Astrocyte (in vitro differentiated cells and primary cell): ENCODE results near the gene WDR64. TPM values are rescaled to one million over a fixed set of nuclear protein-coding genes. Genes with fewer than 3 reads are reported as not detected.

Source experiments
- DNase-seq: peaks from one replicate; pipeline ENCODE4 v3.0.0-alpha.2; 2010; ENCODE audit warnings: low read depth
- FAIRE-seq: peaks from 2 replicates; lab custom pipeline; 2011; peaks lifted over from hg19 to GRCh38; lab: Jason Lieb, UNC
- H2AFZ ChIP-seq: 2 replicates; pipeline ENCODE4 v1.6.0; 2012; ENCODE audit warnings: low read depth, low read length, inconsistent platforms
- H3K27ac ChIP-seq: 2 replicates; pipeline ENCODE4 v1.5.1; 2011; ENCODE audit warnings: low read depth, low read length, inconsistent platforms
- H3K27me3 ChIP-seq: 2 replicates; pipeline ENCODE4 v1.6.0; 2011; ENCODE audit warnings: low read length, inconsistent platforms; ENCODE audit not compliant: insufficient read depth
- H3K36me3 ChIP-seq: 2 replicates; pipeline ENCODE4 v1.5.1; 2011; ENCODE audit warnings: low read length, inconsistent platforms; ENCODE audit not compliant: insufficient read depth
- H3K4me1 ChIP-seq: 2 replicates; pipeline ENCODE4 v1.5.1; 2011; ENCODE audit warnings: low read length, inconsistent platforms; ENCODE audit not compliant: insufficient read depth
- H3K4me2 ChIP-seq: 2 replicates; pipeline ENCODE4 v1.6.0; 2012; ENCODE audit warnings: low read length, inconsistent platforms
- H3K4me3 ChIP-seq: 2 replicates; pipeline ENCODE4 v1.5.1; 2011; ENCODE audit warnings: low read depth, mild to moderate bottlenecking, low read length, inconsistent platforms; ENCODE audit not compliant: insufficient read depth
- H3K79me2 ChIP-seq: 2 replicates; pipeline ENCODE4 v1.6.0; 2012; ENCODE audit warnings: mild to moderate bottlenecking, low read length, inconsistent platforms; ENCODE audit not compliant: insufficient read depth
- H3K9ac ChIP-seq: 2 replicates; pipeline ENCODE4 v1.6.0; 2012; ENCODE audit warnings: mild to moderate bottlenecking, low read length, inconsistent platforms
- H3K9me3 ChIP-seq: 2 replicates; pipeline ENCODE4 v1.5.1; 2012; ENCODE audit warnings: low read depth, mild to moderate bottlenecking, low read length, inconsistent platforms; ENCODE audit not compliant: insufficient read depth
- H4K20me1 ChIP-seq: 2 replicates; pipeline ENCODE4 v1.6.0; 2012; ENCODE audit warnings: low read length, inconsistent platforms; ENCODE audit not compliant: insufficient read depth
- H3K27ac Mint-ChIP-seq: one replicate; pipeline ENCODE4 v1.8.0; 2021; ENCODE audit warnings: mild to moderate bottlenecking, mixed read lengths; ENCODE audit not compliant: unreplicated experiment
- H3K27me3 Mint-ChIP-seq: one replicate; pipeline ENCODE4 v1.8.0; 2021; ENCODE audit warnings: low read depth, mixed read lengths; ENCODE audit not compliant: unreplicated experiment
- H3K36me3 Mint-ChIP-seq: one replicate; pipeline ENCODE4 v1.8.0; 2021; ENCODE audit warnings: low read depth, mixed read lengths; ENCODE audit not compliant: unreplicated experiment
- H3K4me1 Mint-ChIP-seq: one replicate; pipeline ENCODE4 v1.8.0; 2021; ENCODE audit warnings: low read depth, mixed read lengths; ENCODE audit not compliant: unreplicated experiment
- H3K4me3 Mint-ChIP-seq: one replicate; pipeline ENCODE4 v1.8.0; 2021; ENCODE audit warnings: mild to moderate bottlenecking, moderate library complexity, mixed read lengths; ENCODE audit not compliant: unreplicated experiment
- H3K9me3 Mint-ChIP-seq: one replicate; pipeline ENCODE4 v1.8.0; 2021; ENCODE audit warnings: mild to moderate bottlenecking, mixed read lengths; ENCODE audit not compliant: unreplicated experiment
- EZH2 ChIP-seq: IDR thresholded peaks from 2 replicates; pipeline ENCODE4 v1.6.1; 2012; ENCODE audit warnings: mild to moderate bottlenecking, low read length, inconsistent platforms; ENCODE audit not compliant: insufficient read depth
- total RNA-seq: library from RNA; stranded (reverse); gene quantifications from 2 replicates; pipeline ENCODE4 v1.2.1, GENCODE V29; 2021
- TF ChIP-seq, protein P1 (sequence below): IDR thresholded peaks from 2 replicates; pipeline ENCODE4 v1.5.1; 2011; ENCODE audit warnings: low read depth, mild to moderate bottlenecking, inconsistent platforms, low read length, moderate library complexity; ENCODE audit not compliant: insufficient read depth

Gene WDR64
- total RNA-seq, 1 donor from 2014 or later = not detected

DNA sequence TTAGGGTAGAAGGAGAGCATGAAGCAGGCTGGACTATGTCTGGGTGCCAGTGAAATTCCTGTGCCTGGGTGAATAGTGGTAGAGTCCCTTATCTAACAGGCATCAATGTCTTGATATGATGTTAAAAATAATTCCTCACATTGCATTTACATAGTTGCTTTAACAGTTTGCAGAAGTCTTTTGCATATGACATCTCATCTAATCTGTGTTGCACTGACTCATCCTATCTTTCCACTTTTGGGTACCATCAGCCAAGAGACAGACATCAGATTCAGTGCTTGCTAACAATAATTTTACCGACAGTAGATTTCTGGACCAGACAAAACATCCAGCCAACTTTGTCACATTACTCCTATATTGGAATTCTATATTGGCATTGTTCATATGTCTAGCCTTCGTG is 92.5 kb downstream of the WDR64 start:
- Histone ChIP-seq H3K4me1 (no peaks in the 10 kb centered on the region), H2AFZ (no peak overlapping the region), H3K9me3 (no peaks in the 10 kb centered on the region), H3K4me2 (no peak overlapping the region), H3K27ac (no peak overlapping the region), H3K9ac (no peak overlapping the region), H3K79me2 (no peaks in the 10 kb centered on the region), H3K27me3 (no peaks in the 10 kb centered on the region), H3K4me3 (no peak overlapping the region), H3K36me3 (no peaks in the 10 kb centered on the region), H4K20me1 (no peaks in the 10 kb centered on the region)
- H3K27ac Mint-ChIP-seq = no peak overlapping the region
- H3K4me1 Mint-ChIP-seq = no peaks in the 10 kb centered on the region
- FAIRE-seq (no peak), DNase-seq (no peak)
- no peaks in the 10 kb centered on the region for H3K36me3 Mint-ChIP-seq
- H3K9me3 Mint-ChIP-seq = no peaks in the 10 kb centered on the region
- peaks cover 5% of the 10 kb centered on the region for H3K27me3 Mint-ChIP-seq
- no peak overlapping the region for H3K4me3 Mint-ChIP-seq
- TF ChIP-seq, protein P1, sequence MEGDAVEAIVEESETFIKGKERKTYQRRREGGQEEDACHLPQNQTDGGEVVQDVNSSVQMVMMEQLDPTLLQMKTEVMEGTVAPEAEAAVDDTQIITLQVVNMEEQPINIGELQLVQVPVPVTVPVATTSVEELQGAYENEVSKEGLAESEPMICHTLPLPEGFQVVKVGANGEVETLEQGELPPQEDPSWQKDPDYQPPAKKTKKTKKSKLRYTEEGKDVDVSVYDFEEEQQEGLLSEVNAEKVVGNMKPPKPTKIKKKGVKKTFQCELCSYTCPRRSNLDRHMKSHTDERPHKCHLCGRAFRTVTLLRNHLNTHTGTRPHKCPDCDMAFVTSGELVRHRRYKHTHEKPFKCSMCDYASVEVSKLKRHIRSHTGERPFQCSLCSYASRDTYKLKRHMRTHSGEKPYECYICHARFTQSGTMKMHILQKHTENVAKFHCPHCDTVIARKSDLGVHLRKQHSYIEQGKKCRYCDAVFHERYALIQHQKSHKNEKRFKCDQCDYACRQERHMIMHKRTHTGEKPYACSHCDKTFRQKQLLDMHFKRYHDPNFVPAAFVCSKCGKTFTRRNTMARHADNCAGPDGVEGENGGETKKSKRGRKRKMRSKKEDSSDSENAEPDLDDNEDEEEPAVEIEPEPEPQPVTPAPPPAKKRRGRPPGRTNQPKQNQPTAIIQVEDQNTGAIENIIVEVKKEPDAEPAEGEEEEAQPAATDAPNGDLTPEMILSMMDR = no peak
- TF ChIP-seq EZH2 = no peak

GRCh38 chr1:241747992-241748391 is 95.9 kb downstream of the WDR64 start:
- H3K36me3 Mint-ChIP-seq = no peaks in the 10 kb centered on the region
- H3K27me3 ChIP-seq = no peaks in the 10 kb centered on the region
- no peak overlapping the region for H3K9ac ChIP-seq
- no peak overlapping the region for H3K27ac Mint-ChIP-seq
- TF ChIP-seq EZH2 = no peak
- TF ChIP-seq, protein P1 = no peak
- H3K9me3 ChIP-seq = no peaks in the 10 kb centered on the region
- DNase-seq (no peak), FAIRE-seq (no peak)
- no peaks in the 10 kb centered on the region for H3K4me1 ChIP-seq
- no peaks in the 10 kb centered on the region for H4K20me1 ChIP-seq
- H3K27ac ChIP-seq = no peak overlapping the region
- H3K4me3 ChIP-seq = no peak overlapping the region
- no peak overlapping the region for H3K4me2 ChIP-seq
- H3K4me3 Mint-ChIP-seq = no peak overlapping the region
- no peaks in the 10 kb centered on the region for H3K4me1 Mint-ChIP-seq
- no peak overlapping the region for H2AFZ ChIP-seq
- no peaks in the 10 kb centered on the region for H3K79me2 ChIP-seq
- no peaks in the 10 kb centered on the region for H3K9me3 Mint-ChIP-seq
- H3K36me3 ChIP-seq = no peaks in the 10 kb centered on the region
- H3K27me3 Mint-ChIP-seq = peaks cover 2% of the 10 kb centered on the region

DNA sequence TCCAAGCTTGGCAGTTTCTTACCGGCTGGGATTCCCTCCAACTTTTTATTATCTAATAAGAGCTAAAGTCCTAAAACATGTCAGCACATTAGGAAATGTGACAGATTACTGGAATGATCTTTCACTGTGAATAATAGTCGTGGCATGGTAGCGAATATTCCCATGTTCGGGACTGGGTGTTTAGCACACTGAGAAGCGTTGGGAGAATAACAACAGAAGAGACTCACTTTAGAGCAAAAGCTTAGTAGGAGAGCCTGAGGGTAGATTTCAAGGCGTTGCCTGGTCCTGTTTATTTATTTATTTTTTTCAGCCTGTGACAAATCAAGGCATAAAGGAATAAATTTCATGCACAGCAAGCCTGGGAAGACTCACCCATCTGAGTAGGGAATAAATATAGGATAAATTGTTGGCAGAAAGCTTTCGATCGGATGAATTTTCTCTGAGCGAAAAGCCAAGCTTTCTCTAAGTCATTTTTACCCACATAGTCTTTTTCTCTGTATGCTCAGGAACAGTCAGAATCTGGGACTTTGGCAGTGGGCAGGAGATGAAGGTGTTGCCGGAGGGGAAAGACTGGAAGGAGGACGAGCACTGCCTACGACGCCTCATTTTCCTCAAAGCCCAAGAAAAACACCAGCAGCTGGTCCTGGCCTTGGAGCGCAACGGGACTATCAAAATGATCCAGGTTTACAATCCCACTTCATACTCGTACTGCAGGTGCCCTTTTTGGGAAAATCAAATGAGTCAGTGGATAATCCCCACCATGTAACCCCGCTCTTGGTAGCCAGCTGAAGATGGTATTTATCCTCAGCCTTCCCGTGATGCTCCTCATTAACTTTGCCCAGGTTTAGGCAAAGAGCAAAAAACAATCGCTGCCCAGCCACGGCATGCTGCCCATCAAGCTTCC is 97.2 kb downstream of the WDR64 start:
- Histone ChIP-seq H4K20me1 (no peaks in the 10 kb centered on the region), H3K36me3 (no peaks in the 10 kb centered on the region), H3K9me3 (no peaks in the 10 kb centered on the region), H2AFZ (no peak overlapping the region), H3K79me2 (no peaks in the 10 kb centered on the region), H3K9ac (no peak overlapping the region), H3K4me1 (no peaks in the 10 kb centered on the region), H3K4me3 (no peak overlapping the region), H3K27ac (no peak overlapping the region), H3K27me3 (no peaks in the 10 kb centered on the region), H3K4me2 (peak overlapping the region; percentile 62)
- Mint-ChIP-seq H3K4me3 (no peak overlapping the region), H3K27ac (no peak overlapping the region), H3K27me3 (no peaks in the 10 kb centered on the region), H3K36me3 (no peaks in the 10 kb centered on the region), H3K9me3 (no peaks in the 10 kb centered on the region), H3K4me1 (no peaks in the 10 kb centered on the region)
- no peak for FAIRE-seq
- TF ChIP-seq, protein P1 = no peak
- no peak for TF ChIP-seq EZH2
- peak; percentile 28 for DNase-seq
